Right atrium auricular region (tissue), 2 donors: ENCODE measurements around the gene SSBP3. TPM values are rescaled to one million over a fixed set of nuclear protein-coding genes. Genes with fewer than 3 reads are reported as not detected.

Experiments
- DNase-seq: peaks from one replicate; pipeline ENCODE4 v3.0.0-alpha.2; 2019; ENCODE audit warnings: low spot score
- H3K27ac ChIP-seq, 2 donors: fragments of 200-600 bp; sonication (generic); 1 replicate in 1 of 2; 2 replicates in 1 of 2; pipeline ENCODE4 v1.5.1; 2016 to 2019
- H3K27me3 ChIP-seq, 2 donors: fragments of 200-600 bp; sonication (generic); one replicate each; pipeline versions ENCODE4 v1.5.1 to v1.6.0; 2017 to 2019
- H3K36me3 ChIP-seq: fragments of 200-600 bp; sonication (generic); one replicate; pipeline ENCODE4 v1.5.1; 2016
- H3K4me1 ChIP-seq, 2 donors: fragments of 200-600 bp; sonication (generic); one replicate each; pipeline versions ENCODE4 v1.5.1 to v1.6.0; 2017 to 2019
- H3K4me3 ChIP-seq, 2 donors: fragments of 200-600 bp; sonication (generic); 1 replicate in 1 of 2; 2 replicates in 1 of 2; pipeline ENCODE4 v1.5.1; 2017 to 2019; ENCODE audit warnings: mild to moderate bottlenecking in 1 of 2, moderate library complexity in 1 of 2
- H3K9me3 ChIP-seq, 2 donors: fragments of 200-600 bp; sonication (generic); one replicate each; pipeline ENCODE4 v1.5.1; 2019
- total RNA-seq, 2 donors: library from RNA; depleted of rRNA; stranded (reverse); fragments of >200 nt; gene quantifications; one replicate each; pipeline ENCODE4 v1.1.0, GENCODE V29; 2016
- TF ChIP-seq, protein P1 (sequence below), 2 donors: fragments of 200-600 bp; sonication (generic); IDR thresholded peaks; one replicate each; pipeline ENCODE4 v1.5.1; 2019; ENCODE audit warnings: antibody characterized with exemption in 2 of 2

The SSBP3 gene
- total RNA-seq, 2 donors from 2014 or later: 15.2 to 16.6 TPM

DNA sequence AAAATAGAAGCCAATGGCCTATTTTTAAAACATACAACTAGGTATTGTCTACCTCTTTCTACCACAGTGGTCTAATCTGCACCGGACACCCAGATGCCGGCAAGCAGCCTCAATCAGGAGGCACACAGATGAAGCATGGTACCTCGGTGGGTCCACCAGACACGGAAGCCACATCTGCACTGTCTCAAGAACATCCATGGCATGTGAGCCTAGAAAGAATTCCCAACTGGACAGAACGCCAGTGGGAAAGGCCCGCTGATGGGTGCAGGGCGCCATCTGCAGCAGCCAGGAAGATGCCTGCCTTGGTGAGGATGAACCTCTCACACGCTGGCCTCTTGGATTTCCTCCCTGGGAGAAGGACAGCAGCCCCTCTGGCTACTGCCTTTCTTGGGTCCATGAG lies 126.7 kb downstream of the SSBP3 start:
- Histone ChIP-seq H3K27me3 (no peaks in the 10 kb centered on the region), H3K4me1 (peaks cover 0 to 56% of the 10 kb centered on the region in 2 donors), H3K36me3 (peaks cover 5% of the 10 kb centered on the region), H3K27ac (peak overlapping the region in 1 of 2 donors; percentile 72), H3K9me3 (no peaks in the 10 kb centered on the region), H3K4me3 (no peak overlapping the region)
- no peak for DNase-seq
- TF ChIP-seq, protein P1, sequence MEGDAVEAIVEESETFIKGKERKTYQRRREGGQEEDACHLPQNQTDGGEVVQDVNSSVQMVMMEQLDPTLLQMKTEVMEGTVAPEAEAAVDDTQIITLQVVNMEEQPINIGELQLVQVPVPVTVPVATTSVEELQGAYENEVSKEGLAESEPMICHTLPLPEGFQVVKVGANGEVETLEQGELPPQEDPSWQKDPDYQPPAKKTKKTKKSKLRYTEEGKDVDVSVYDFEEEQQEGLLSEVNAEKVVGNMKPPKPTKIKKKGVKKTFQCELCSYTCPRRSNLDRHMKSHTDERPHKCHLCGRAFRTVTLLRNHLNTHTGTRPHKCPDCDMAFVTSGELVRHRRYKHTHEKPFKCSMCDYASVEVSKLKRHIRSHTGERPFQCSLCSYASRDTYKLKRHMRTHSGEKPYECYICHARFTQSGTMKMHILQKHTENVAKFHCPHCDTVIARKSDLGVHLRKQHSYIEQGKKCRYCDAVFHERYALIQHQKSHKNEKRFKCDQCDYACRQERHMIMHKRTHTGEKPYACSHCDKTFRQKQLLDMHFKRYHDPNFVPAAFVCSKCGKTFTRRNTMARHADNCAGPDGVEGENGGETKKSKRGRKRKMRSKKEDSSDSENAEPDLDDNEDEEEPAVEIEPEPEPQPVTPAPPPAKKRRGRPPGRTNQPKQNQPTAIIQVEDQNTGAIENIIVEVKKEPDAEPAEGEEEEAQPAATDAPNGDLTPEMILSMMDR (IDR thresholded peaks at IDR 0.05): no peak

DNA sequence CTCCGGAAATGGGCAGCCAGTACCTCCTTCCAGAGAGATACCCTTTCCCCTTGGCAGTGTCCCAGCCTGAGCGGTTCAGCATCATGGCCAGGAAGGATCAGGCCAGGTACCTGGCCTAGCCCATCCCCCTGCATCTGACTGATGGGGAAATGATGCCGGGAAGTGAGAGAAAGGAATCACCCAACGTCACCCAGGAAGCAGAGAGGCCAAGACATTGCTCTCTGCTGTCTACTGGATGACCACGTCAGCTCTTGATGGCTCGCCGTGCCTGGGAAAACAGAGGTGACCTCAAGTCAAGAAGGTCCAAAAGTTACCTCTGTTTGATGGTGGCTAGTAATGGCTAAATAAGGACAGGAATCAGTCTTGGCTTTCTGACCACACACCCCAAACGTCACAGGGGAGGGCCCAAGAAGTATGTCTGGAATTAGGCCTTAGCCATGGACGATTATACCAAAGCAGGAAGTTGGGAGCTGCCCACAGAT lies 127.2 kb downstream of the SSBP3 start:
- DNase-seq: no peak
- H3K36me3 ChIP-seq: peaks cover 5% of the 10 kb centered on the region
- no peak overlapping the region for H3K4me3 ChIP-seq
- no peaks in the 10 kb centered on the region for H3K9me3 ChIP-seq
- H3K27me3 ChIP-seq: no peaks in the 10 kb centered on the region
- peaks cover 0 to 61% of the 10 kb centered on the region in 2 donors for H3K4me1 ChIP-seq
- H3K27ac ChIP-seq: peak overlapping the region; percentile 68 to 72
- TF ChIP-seq, protein P1 (IDR thresholded peaks at IDR 0.05): no peak

DNA sequence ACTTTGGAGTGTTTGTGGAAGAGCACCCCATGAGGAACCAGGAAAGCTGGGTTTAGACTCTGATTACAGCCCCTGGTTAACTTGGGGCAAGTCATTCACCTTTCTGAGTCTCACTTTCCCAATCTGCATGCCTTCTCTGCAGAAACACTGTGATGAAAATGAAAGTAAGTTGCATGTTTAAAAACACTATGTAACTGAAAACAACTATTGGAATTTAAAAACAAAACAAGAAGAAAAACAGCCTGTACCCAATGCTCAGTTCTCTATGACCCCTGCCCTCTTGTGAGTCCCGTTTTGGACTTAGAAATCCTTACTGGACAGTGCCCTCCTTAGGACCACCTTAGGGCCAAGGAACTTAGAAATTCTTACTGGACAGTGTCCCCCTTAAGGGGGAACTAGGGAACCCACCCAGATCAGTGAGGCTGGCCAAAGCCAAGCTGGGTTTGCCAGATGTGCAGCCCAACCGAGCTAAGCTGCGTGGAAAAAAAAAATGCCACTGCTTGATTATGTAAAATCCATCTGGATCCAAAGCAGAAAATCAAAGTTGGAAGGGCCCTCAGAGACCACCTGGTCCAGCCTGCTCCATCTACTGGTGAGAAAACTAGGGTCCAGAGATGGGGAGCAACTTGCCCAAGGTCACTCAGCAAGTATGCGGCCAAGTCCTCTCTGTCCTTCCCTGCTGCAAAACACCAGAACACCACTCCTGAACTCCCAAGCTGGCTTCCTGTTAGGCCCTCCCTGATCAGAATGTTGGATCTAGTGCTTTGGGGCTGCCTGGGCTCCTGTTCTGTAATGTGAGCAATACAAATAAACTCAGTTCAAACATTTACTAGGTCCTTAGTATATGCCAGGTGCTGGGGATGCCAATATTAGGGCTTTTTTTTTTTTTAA lies 128.5 kb downstream of the SSBP3 start:
- Histone ChIP-seq H3K4me3 (no peak overlapping the region), H3K4me1 (peaks cover 0 to 74% of the 10 kb centered on the region in 2 donors), H3K27ac (peak overlapping the region; percentile 68 to 72), H3K36me3 (peaks cover 5% of the 10 kb centered on the region), H3K9me3 (no peaks in the 10 kb centered on the region), H3K27me3 (no peaks in the 10 kb centered on the region)
- TF ChIP-seq, protein P1 (IDR thresholded peaks at IDR 0.05): no peak
- no peak for DNase-seq

DNA sequence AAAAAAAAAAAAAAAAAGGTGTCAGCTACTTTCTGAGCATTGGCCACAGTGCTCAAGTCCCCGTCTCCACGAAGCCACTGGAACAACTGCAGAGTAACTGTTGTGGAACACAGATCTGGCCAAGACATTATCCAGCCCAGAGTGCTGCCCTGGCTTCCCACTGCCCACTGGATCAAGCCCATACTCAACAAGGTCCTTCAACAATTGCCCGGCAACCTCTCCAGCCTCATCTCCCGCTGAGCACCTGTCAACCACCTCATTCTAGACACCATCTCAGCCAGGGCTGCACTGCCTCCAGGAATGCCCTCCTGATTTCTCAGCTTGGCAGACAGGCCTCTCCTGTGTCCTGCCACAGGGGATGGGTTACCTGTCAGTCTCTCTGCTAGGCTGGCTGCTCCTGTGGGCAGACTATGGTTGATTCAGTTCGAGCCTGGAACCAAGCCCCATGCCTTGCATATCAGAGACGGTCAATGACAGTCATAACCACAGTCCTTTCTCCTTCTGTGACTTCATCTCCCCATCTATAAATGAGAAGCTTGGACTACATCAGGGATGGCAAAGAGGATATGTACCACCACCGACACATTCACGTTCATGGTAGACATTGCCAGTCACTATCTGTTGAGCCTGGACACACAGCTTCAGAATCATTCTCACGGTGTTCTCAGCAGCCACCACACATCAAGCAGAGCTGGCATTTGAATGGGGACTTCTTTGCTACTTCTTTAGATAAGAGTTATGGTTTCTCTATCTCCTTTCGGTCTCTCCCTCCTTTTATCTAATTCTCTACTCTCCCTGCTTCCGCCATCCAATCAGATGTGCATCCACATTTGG lies 129.4 kb downstream of the SSBP3 start:
- Histone ChIP-seq H3K36me3 (peaks cover 5% of the 10 kb centered on the region), H3K4me3 (no peak overlapping the region), H3K9me3 (no peaks in the 10 kb centered on the region), H3K27me3 (no peaks in the 10 kb centered on the region), H3K27ac (peak overlapping the region; percentile 68 to 72), H3K4me1 (peaks cover 0 to 82% of the 10 kb centered on the region in 2 donors)
- no peak for DNase-seq
- TF ChIP-seq, protein P1 (IDR thresholded peaks at IDR 0.05): no peak

DNA sequence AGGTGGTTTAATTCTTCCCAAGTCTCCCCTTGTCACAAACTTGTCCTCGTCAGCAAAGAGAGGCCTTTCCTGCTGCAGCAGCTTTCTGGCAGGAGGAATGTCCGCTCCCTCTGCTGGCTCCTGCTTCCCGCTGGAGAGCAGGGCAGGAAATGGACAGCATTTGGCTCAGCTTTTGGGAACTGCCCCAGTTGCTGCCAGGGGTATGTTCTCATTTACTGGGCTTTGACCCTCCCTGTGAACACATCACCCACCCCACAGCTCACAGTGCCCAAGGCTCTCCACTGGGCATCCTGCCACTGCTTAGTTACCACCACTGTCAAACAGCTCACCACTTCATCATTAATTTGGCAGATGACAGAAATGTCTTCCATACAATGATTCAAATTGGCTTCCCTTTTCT lies 130.8 kb downstream of the SSBP3 start:
- Histone ChIP-seq H3K4me1 (peaks cover 0 to 83% of the 10 kb centered on the region in 2 donors), H3K9me3 (no peaks in the 10 kb centered on the region), H3K27me3 (no peaks in the 10 kb centered on the region), H3K4me3 (no peak overlapping the region), H3K36me3 (no peaks in the 10 kb centered on the region), H3K27ac (peak overlapping the region; percentile 72 to 82)
- TF ChIP-seq, protein P1 (IDR thresholded peaks at IDR 0.05): peak in 1 of 2 donors; percentile 55
- DNase-seq: peak; percentile 83
